HCT116 (cell line): Measurements from ENCODE around the gene CHMP4B. TPM values are rescaled to one million over a fixed set of nuclear protein-coding genes. Genes with fewer than 3 reads are reported as not detected.

Experiments
- ATAC-seq: fragments of 200-7000 bp; cut with Tn5 transposase; 2 replicates; pipeline ENCODE4 v1.9.1; 2020; ENCODE audit warnings: mild to moderate bottlenecking, moderate library complexity
- BruUV-seq: library from RNA; stranded (reverse); fragments of 400-500 nt; replicated peaks from 2 replicates; lab custom pipeline; 2021; lab: Mats Ljungman, UMichigan
- CTCF ChIA-PET: fragments of 300-600 bp; sonication (Branson Sonifier 250); formaldehyde crosslinking; loops from one replicate; lab custom pipeline; 2021; ENCODE audit warnings: antibody characterized with exemption; lab: Charles Lee
- POLR2A ChIA-PET: fragments of 300-600, 350-600 bp; sonication (Branson Sonifier 250); formaldehyde crosslinking; loops from one replicate; lab custom pipeline; 2021; ENCODE audit warnings: antibody characterized with exemption; lab: Charles Lee
- RAD21 ChIA-PET, 2 experiments: fragments of 300-600 bp; sonication (Branson Sonifier 250); formaldehyde crosslinking; loops; one replicate each; lab custom pipeline; 2023; ENCODE audit warnings: low total read pairs in 2 of 2; ENCODE audit not compliant: uncharacterized antibody in 2 of 2, unreplicated experiment in 2 of 2, low non-redundant PET in 1 of 2; lab: Charles Lee
- DNase-seq: peaks from one replicate; pipeline ENCODE4 v3.0.0-alpha.2; 2010; ENCODE audit warnings: low read depth, low spot score
- H2AFZ ChIP-seq: fragments of 200-600 bp; shearing (Covaris generic), sonication (generic); 2 replicates; pipeline ENCODE4 v1.6.1; 2017; ENCODE audit warnings: low read depth, mixed run types, mixed read lengths, antibody characterized with exemption, low read length; ENCODE audit not compliant: poor library complexity, severe bottlenecking
- H3K27ac ChIP-seq: 2 replicates; pipeline ENCODE4 v1.5.1; 2012; ENCODE audit warnings: low read depth, low read length
- H3K27me3 ChIP-seq: fragments of 200-600 bp; sonication (generic); 2 replicates; pipeline ENCODE4 v1.6.1; 2016; ENCODE audit warnings: mixed run types, low read length, mixed read lengths; ENCODE audit not compliant: insufficient read depth
- H3K36me3 ChIP-seq, 2 experiments: fragments of 200-500 bp in 1 of 2; fragments of 200-600 bp in 1 of 2; sonication (Bioruptor generic) in 1 of 2; sonication (generic) in 1 of 2; 2 replicates each; pipeline versions ENCODE4 v1.5.1 to v1.6.1; 2014 to 2016; ENCODE audit warnings: low read length in 2 of 2, inconsistent platforms in 1 of 2, mixed read lengths in 1 of 2, mixed run types in 1 of 2; ENCODE audit not compliant: insufficient read depth in 2 of 2, control insufficient read depth in 1 of 2
- H3K4me1 ChIP-seq, 2 experiments: fragments of 200-600 bp in 1 of 2; sonication (generic) in 1 of 2; 2 replicates each; pipeline versions ENCODE4 v1.5.1 to v1.6.1; 2012 to 2017; ENCODE audit warnings: low read length in 2 of 2, inconsistent platforms in 1 of 2, mild to moderate bottlenecking in 1 of 2, mixed read lengths in 1 of 2, mixed run types in 1 of 2, moderate library complexity in 1 of 2; ENCODE audit not compliant: insufficient read depth in 2 of 2, control insufficient read depth in 1 of 2
- H3K4me2 ChIP-seq: fragments of 200-600 bp; sonication (generic); 2 replicates; pipeline ENCODE4 v1.6.1; 2017; ENCODE audit warnings: mixed run types, low read length, mixed read lengths
- H3K4me3 ChIP-seq, 2 experiments: fragments of 200-600 bp in 1 of 2; sonication (generic) in 1 of 2; replicated peaks in 1 of 2; 2 replicates each; pipeline ENCODE4 v1.5.1; 2011 to 2016; ENCODE audit warnings: low read length in 2 of 2, control low read depth in 1 of 2, low read depth in 1 of 2, mild to moderate bottlenecking in 1 of 2, mixed read lengths in 1 of 2, mixed run types in 1 of 2
- H3K79me2 ChIP-seq: fragments of 200-600 bp; sonication (generic); 2 replicates; pipeline ENCODE4 v1.6.1; 2017; ENCODE audit warnings: mild to moderate bottlenecking, mixed run types, low read length, moderate library complexity, mixed read lengths; ENCODE audit not compliant: insufficient read depth
- H3K9ac ChIP-seq: fragments of 200-600 bp; sonication (generic); 2 replicates; pipeline ENCODE4 v1.6.1; 2016; ENCODE audit warnings: low read length, mixed read lengths
- H3K9me2 ChIP-seq: fragments of 200-600 bp; sonication (generic), shearing (Covaris generic); 2 replicates; pipeline ENCODE4 v1.6.1; 2017; ENCODE audit warnings: mixed run types, mild to moderate bottlenecking, moderate library complexity; ENCODE audit not compliant: insufficient read depth
- H3K9me3 ChIP-seq, 2 experiments: fragments of 200-500 bp in 1 of 2; fragments of 200-600 bp in 1 of 2; sonication (Bioruptor generic) in 1 of 2; sonication (generic) in 1 of 2; 2 replicates each; pipeline ENCODE4 v1.6.1; 2014 to 2017; ENCODE audit warnings: low read length in 2 of 2, mixed read lengths in 2 of 2, inconsistent platforms in 1 of 2, low read depth in 1 of 2, mild to moderate bottlenecking in 1 of 2, mixed run types in 1 of 2, moderate library complexity in 1 of 2; ENCODE audit not compliant: control insufficient read depth in 1 of 2, insufficient read depth in 1 of 2
- H4K20me1 ChIP-seq: fragments of 200-600 bp; sonication (generic), shearing (Covaris generic); 2 replicates; pipeline ENCODE4 v1.6.1; 2017; ENCODE audit warnings: mixed run types, mild to moderate bottlenecking, moderate library complexity; ENCODE audit not compliant: insufficient read depth
- CBX3 ChIP-seq: IDR thresholded peaks from 2 replicates; pipeline ENCODE4 v1.6.1; 2012; ENCODE audit warnings: low read depth
- CEBPB ChIP-seq: IDR thresholded peaks from 2 replicates; pipeline ENCODE4 v1.6.1; 2012; ENCODE audit warnings: low read depth
- EGR1 ChIP-seq: IDR thresholded peaks from 2 replicates; pipeline ENCODE4 v1.6.1; 2012; ENCODE audit warnings: low read depth
- ELF1 ChIP-seq: IDR thresholded peaks from 2 replicates; pipeline ENCODE4 v1.6.1; 2012; ENCODE audit warnings: low read depth, borderline replicate concordance
- EZH2phosphoT487 ChIP-seq: fragments of 200-600 bp; IDR thresholded peaks from 2 replicates; pipeline ENCODE4 v1.6.1; 2018; ENCODE audit warnings: antibody characterized with exemption, borderline replicate concordance
- FOSL1 ChIP-seq: IDR thresholded peaks from 2 replicates; pipeline ENCODE4 v1.6.1; 2012; ENCODE audit warnings: low read depth
- JUND ChIP-seq: IDR thresholded peaks from 2 replicates; pipeline ENCODE4 v1.6.1; 2012
- POLR2A ChIP-seq: IDR thresholded peaks from 2 replicates; pipeline ENCODE4 v1.7.0; 2011; ENCODE audit warnings: borderline replicate concordance; ENCODE audit not compliant: insufficient read depth, insufficient read length; ENCODE audit errors: extremely low read depth
- POLR2AphosphoS5 ChIP-seq: IDR thresholded peaks from 2 replicates; pipeline ENCODE4 v1.6.1; 2011; ENCODE audit warnings: mild to moderate bottlenecking, low read depth, low read length, moderate library complexity
- RAD21 ChIP-seq: IDR thresholded peaks from 2 replicates; pipeline ENCODE4 v1.6.1; 2012; ENCODE audit warnings: low read depth, mild to moderate bottlenecking
- SIN3A ChIP-seq: IDR thresholded peaks from 2 replicates; pipeline ENCODE4 v1.6.1; 2012; ENCODE audit warnings: low read depth
- SP1 ChIP-seq: IDR thresholded peaks from 2 replicates; pipeline ENCODE4 v1.6.1; 2012; ENCODE audit warnings: low read depth
- TCF7L2 ChIP-seq: IDR thresholded peaks from 2 replicates; pipeline ENCODE4 v1.7.0; 2011; ENCODE audit warnings: borderline replicate concordance, inconsistent platforms; ENCODE audit not compliant: insufficient read depth, insufficient read length; ENCODE audit errors: extremely low read depth
- YY1 ChIP-seq: IDR thresholded peaks from 2 replicates; pipeline ENCODE4 v1.6.1; 2011; ENCODE audit warnings: low read length, low read depth, moderate library complexity, mild to moderate bottlenecking; ENCODE audit not compliant: insufficient replicate concordance; ENCODE audit errors: extremely low read depth
- ZFX ChIP-seq: fragments of 450-650 bp; IDR thresholded peaks from 2 replicates; pipeline ENCODE4 v1.6.1; 2017
- ZNF274 ChIP-seq: fragments of 200-500 bp; sonication (Bioruptor generic); IDR thresholded peaks from 2 replicates; pipeline ENCODE4 v1.6.1; 2014; ENCODE audit warnings: mild to moderate bottlenecking, low read depth, low read length, inconsistent platforms
- intact Hi-C: fragments of 100-400 bp; cut with micrococcal nuclease; formaldehyde crosslinking; loops from 2 replicates; pipeline ENCODE4 v1.10.0; 2022
- total RNA-seq: library from RNA; stranded (reverse); gene quantifications from one replicate; pipeline ENCODE4 v1.2.1, GENCODE V29; 2021; ENCODE audit not compliant: unreplicated experiment
- TF ChIP-seq, protein P1 (sequence below): IDR thresholded peaks from 2 replicates; pipeline ENCODE4 v1.6.1; 2012; ENCODE audit warnings: low read depth
- TF ChIP-seq, protein P2 (sequence below): IDR thresholded peaks from 2 replicates; pipeline ENCODE4 v1.6.1; 2012
- TF ChIP-seq, protein P3 (sequence below): IDR thresholded peaks from 2 replicates; pipeline ENCODE4 v1.6.1; 2011; ENCODE audit warnings: mild to moderate bottlenecking, low read length, moderate library complexity; ENCODE audit not compliant: insufficient replicate concordance; ENCODE audit errors: extremely low read depth
- TF ChIP-seq, protein P4 (sequence below): IDR thresholded peaks from 2 replicates; pipeline ENCODE4 v1.6.1; 2012

Gene CHMP4B
- total RNA-seq, 1 experiment from 2014 or later = 56.9 TPM

DNA sequence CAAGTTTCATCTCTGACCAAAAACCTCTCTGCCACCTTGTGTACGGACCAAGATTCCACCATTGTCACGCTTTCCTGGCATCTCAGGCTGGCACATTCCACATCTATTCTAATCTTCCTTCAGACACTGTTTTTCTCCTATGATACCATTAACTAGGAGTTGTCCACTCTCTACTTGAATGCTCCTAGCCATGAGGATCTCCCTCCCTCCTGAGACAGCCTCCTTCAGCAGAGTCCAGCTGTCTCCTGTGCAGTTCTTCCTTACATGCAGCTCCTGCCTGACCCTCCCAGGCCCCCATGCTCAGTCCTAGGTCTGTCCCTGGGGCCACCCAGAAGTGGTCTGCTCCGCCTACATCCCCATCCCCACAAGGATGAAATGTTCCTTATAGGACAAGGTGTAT, 90.9 kb downstream of the CHMP4B start:
- H3K4me1 ChIP-seq = no peaks in the 10 kb centered on the region
- no peaks in the 10 kb centered on the region for H4K20me1 ChIP-seq
- no peak overlapping the region for H3K9ac ChIP-seq
- RAD21 ChIA-PET = no interaction called here
- no TSS peak for BruUV-seq
- H3K79me2 ChIP-seq = no peaks in the 10 kb centered on the region
- POLR2A ChIA-PET = no interaction called here
- H3K9me3 ChIP-seq = no peaks in the 10 kb centered on the region
- H3K27ac ChIP-seq = no peak overlapping the region
- DNase-seq (no peak), ATAC-seq (no peak)
- H3K9me2 ChIP-seq = no peaks in the 10 kb centered on the region
- CTCF ChIA-PET = interaction anchor here (0.7 kb wide), 2 partner anchors 168 to 455 kb away, joined by 5 read pairs; no protein-coding TSS in a partner anchor
- TF ChIP-seq, protein P1, sequence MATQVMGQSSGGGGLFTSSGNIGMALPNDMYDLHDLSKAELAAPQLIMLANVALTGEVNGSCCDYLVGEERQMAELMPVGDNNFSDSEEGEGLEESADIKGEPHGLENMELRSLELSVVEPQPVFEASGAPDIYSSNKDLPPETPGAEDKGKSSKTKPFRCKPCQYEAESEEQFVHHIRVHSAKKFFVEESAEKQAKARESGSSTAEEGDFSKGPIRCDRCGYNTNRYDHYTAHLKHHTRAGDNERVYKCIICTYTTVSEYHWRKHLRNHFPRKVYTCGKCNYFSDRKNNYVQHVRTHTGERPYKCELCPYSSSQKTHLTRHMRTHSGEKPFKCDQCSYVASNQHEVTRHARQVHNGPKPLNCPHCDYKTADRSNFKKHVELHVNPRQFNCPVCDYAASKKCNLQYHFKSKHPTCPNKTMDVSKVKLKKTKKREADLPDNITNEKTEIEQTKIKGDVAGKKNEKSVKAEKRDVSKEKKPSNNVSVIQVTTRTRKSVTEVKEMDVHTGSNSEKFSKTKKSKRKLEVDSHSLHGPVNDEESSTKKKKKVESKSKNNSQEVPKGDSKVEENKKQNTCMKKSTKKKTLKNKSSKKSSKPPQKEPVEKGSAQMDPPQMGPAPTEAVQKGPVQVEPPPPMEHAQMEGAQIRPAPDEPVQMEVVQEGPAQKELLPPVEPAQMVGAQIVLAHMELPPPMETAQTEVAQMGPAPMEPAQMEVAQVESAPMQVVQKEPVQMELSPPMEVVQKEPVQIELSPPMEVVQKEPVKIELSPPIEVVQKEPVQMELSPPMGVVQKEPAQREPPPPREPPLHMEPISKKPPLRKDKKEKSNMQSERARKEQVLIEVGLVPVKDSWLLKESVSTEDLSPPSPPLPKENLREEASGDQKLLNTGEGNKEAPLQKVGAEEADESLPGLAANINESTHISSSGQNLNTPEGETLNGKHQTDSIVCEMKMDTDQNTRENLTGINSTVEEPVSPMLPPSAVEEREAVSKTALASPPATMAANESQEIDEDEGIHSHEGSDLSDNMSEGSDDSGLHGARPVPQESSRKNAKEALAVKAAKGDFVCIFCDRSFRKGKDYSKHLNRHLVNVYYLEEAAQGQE = no peak
- TF ChIP-seq ELF1 = no peak
- no peak for TF ChIP-seq ZNF274
- no peak for TF ChIP-seq YY1
- TF ChIP-seq POLR2AphosphoS5 = no peak
- TF ChIP-seq, protein P2, sequence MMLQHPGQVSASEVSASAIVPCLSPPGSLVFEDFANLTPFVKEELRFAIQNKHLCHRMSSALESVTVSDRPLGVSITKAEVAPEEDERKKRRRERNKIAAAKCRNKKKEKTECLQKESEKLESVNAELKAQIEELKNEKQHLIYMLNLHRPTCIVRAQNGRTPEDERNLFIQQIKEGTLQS = no peak
- no peak for TF ChIP-seq FOSL1
- no peak for TF ChIP-seq SP1
- TF ChIP-seq POLR2A = no peak
- TF ChIP-seq CBX3 = no peak
- TF ChIP-seq, protein P3, sequence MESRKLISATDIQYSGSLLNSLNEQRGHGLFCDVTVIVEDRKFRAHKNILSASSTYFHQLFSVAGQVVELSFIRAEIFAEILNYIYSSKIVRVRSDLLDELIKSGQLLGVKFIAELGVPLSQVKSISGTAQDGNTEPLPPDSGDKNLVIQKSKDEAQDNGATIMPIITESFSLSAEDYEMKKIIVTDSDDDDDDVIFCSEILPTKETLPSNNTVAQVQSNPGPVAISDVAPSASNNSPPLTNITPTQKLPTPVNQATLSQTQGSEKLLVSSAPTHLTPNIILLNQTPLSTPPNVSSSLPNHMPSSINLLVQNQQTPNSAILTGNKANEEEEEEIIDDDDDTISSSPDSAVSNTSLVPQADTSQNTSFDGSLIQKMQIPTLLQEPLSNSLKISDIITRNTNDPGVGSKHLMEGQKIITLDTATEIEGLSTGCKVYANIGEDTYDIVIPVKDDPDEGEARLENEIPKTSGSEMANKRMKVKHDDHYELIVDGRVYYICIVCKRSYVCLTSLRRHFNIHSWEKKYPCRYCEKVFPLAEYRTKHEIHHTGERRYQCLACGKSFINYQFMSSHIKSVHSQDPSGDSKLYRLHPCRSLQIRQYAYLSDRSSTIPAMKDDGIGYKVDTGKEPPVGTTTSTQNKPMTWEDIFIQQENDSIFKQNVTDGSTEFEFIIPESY = no peak
- no peak for TF ChIP-seq TCF7L2
- TF ChIP-seq SIN3A = no peak
- no peak for TF ChIP-seq ZFX
- no peak for TF ChIP-seq RAD21
- no peak for TF ChIP-seq EZH2phosphoT487
- TF ChIP-seq CEBPB = no peak
- no peak for TF ChIP-seq JUND
- TF ChIP-seq, protein P4, sequence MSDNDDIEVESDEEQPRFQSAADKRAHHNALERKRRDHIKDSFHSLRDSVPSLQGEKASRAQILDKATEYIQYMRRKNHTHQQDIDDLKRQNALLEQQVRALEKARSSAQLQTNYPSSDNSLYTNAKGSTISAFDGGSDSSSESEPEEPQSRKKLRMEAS = no peak
- TF ChIP-seq EGR1 = no peak
- no peak overlapping the region for H3K4me2 ChIP-seq
- H3K27me3 ChIP-seq = no peaks in the 10 kb centered on the region
- H3K36me3 ChIP-seq = no peaks in the 10 kb centered on the region
- H2AFZ ChIP-seq = no peak overlapping the region
- intact Hi-C loops = no loop called here
- no peak overlapping the region for H3K4me3 ChIP-seq
